Spinal cord (tissue), 10 donors: Measurements from ENCODE around the gene ZNF677. TPM values are rescaled to one million over a fixed set of nuclear protein-coding genes. Genes with fewer than 3 reads are reported as not detected.
"Not testable (repeated sequence)": the region's sequence is repeated elsewhere in the genome, so short reads cannot be mapped to it uniquely, and the experiment has no call there.

ENCODE experiments used
- DNase-seq, 6 donors: peaks; one replicate each; pipeline versions ENCODE4 v3.0.0 to v3.0.0-alpha.2; 2013 to 2015; ENCODE audit warnings: low spot score in 6 of 6, low read depth in 4 of 6
- H3K27ac ChIP-seq: one replicate; pipeline ENCODE4 v1.5.1; 2013; ENCODE audit warnings: low read depth, low read length, control low read depth
- H3K27me3 ChIP-seq: one replicate; pipeline ENCODE4 v1.6.1; 2013; ENCODE audit warnings: low read length; ENCODE audit not compliant: control insufficient read depth, insufficient read depth
- H3K36me3 ChIP-seq: one replicate; pipeline ENCODE4 v1.6.1; 2013; ENCODE audit warnings: low read length; ENCODE audit not compliant: control insufficient read depth, insufficient read depth
- H3K4me1 ChIP-seq: one replicate; pipeline ENCODE4 v1.6.1; 2013; ENCODE audit warnings: low read length; ENCODE audit not compliant: control insufficient read depth, insufficient read depth
- H3K4me3 ChIP-seq: one replicate; pipeline ENCODE4 v1.5.1; 2013; ENCODE audit warnings: low read depth, low read length, control low read depth
- H3K9me3 ChIP-seq: one replicate; pipeline ENCODE4 v1.6.1; 2013; ENCODE audit warnings: low read length; ENCODE audit not compliant: control insufficient read depth, insufficient read depth
- WGBS: methylation state at CpG from one replicate; pipeline ENCODE4 v1.1.5; 2013; ENCODE audit warnings: missing lambda C conversion rate; ENCODE audit not compliant: insufficient coverage; 5-methylcytosine and 5-hydroxymethylcytosine counted together
- long read RNA-seq, 4 donors: transcript quantifications; one replicate each; lab custom pipeline, GENCODE V29; 2026
- polyA plus RNA-seq, 2 donors: library from polyadenylated mRNA; unstranded; fragments of 120-200 nt; gene quantifications; one replicate each; pipeline ENCODE4 v1.2.1, GENCODE V29; 2013; ENCODE audit not compliant: insufficient read length in 2 of 2
- total RNA-seq, 2 donors: library from RNA; depleted of rRNA in 1 of 2; stranded (reverse); fragments of 120-200 nt in 1 of 2; fragments of >200 nt in 1 of 2; gene quantifications; one replicate each; pipeline versions ENCODE4 v1.2.3 to v1.2.4, GENCODE V29; 2013 to 2014
- donor health status: healthy.

Gene ZNF677
- 10 to 100 TPM; 43.0 to 47.9 TPM for total RNA-seq
- 10 to 100 TPM; 39.2 to 42.6 TPM for polyA plus RNA-seq
- long read RNA-seq, donor 1, transcript ZNF677-209 (1 exons, 3,207 nt) = major isoform, 9 of 15 reads
- long read RNA-seq, donor 1, partial matches to known transcripts = 0 of 15 reads
- long read RNA-seq, donor 1, other reads (novel, unspliced or antisense) = 0 of 15 reads
- long read RNA-seq, donor 2, transcript ZNF677-209 (1 exons, 3,207 nt) = major isoform, 6 of 11 reads
- long read RNA-seq, donor 2, partial matches to known transcripts = 0 of 11 reads
- long read RNA-seq, donor 2, other reads (novel, unspliced or antisense) = 0 of 11 reads
- long read RNA-seq, donor 3, transcript ZNF677-209 (1 exons, 3,207 nt) = major isoform, 5 of 11 reads
- long read RNA-seq, donor 3, partial matches to known transcripts = 0 of 11 reads
- long read RNA-seq, donor 3, other reads (novel, unspliced or antisense) = 0 of 11 reads
- long read RNA-seq, donor 4, transcript ZNF677-209 (1 exons, 3,207 nt) = major isoform, 18 of 25 reads
- long read RNA-seq, donor 4, transcript ZNF677-211 (4 exons, 719 nt) = minor isoform, 5 of 25 reads
- long read RNA-seq, donor 4, partial matches to known transcripts = 0 of 25 reads
- long read RNA-seq, donor 4, other reads (novel, unspliced or antisense) = 0 of 25 reads

GRCh38 chr19:53254411-53255341, at the start of gene ZNF677:
TSS of gene ZNF677 (minus strand) at chr19:53254873. CDS start at chr19:53251550, 3,323 bp downstream.
- no peaks in the 10 kb centered on the region for H3K9me3 ChIP-seq
- peak; percentile 69 to 97 (median 76) for DNase-seq
- peaks cover 7% of the 10 kb centered on the region for H3K4me1 ChIP-seq
- peak within 1 kb of the TSS; percentile 88 for H3K27ac ChIP-seq
- H3K27me3 ChIP-seq = no peaks in the 10 kb centered on the region
- WGBS = under 1% methylated on average over 68 of the region's 72 CpGs
- H3K36me3 ChIP-seq = peaks cover 10% of the 10 kb centered on the region
- peak within 1 kb of the TSS; percentile 78 for H3K4me3 ChIP-seq

GRCh38 chr19:53301341-53301740, 46.7 kb upstream of the ZNF677 start:
- H3K9me3 ChIP-seq, H3K4me3 ChIP-seq, H3K4me1 ChIP-seq, H3K36me3 ChIP-seq, H3K27me3 ChIP-seq, DNase-seq, H3K27ac ChIP-seq: not testable (repeated sequence)
- WGBS = no CpG with 5 or more reads among the region's 8 CpGs

- no peak for DNase-seq
- no peaks in the 10 kb centered on the region for H3K36me3 ChIP-seq
- no peak overlapping the region for H3K4me3 ChIP-seq
- no peaks in the 10 kb centered on the region for H3K27me3 ChIP-seq
- WGBS = 85% methylated on average over 2 of the region's 7 CpGs
- no peaks in the 10 kb centered on the region for H3K4me1 ChIP-seq
- no peak overlapping the region for H3K27ac ChIP-seq
- H3K9me3 ChIP-seq = peaks cover 2% of the 10 kb centered on the region
Measured at GRCh38 chr19:53294786-53295441, 40.2 kb upstream of the ZNF677 start.

- DNase-seq = no peak
- Histone ChIP-seq H3K27me3 (no peaks in the 10 kb centered on the region), H3K9me3 (peaks cover 2% of the 10 kb centered on the region), H3K4me1 (no peaks in the 10 kb centered on the region), H3K36me3 (no peaks in the 10 kb centered on the region), H3K27ac (no peak overlapping the region), H3K4me3 (no peak overlapping the region)
- 87% methylated on average over 47 of the region's 47 CpGs for WGBS
Measured at GRCh38 chr19:53290758-53291549, 36.3 kb upstream of the ZNF677 start.

- no peaks in the 10 kb centered on the region for H3K4me1 ChIP-seq
- no peaks in the 10 kb centered on the region for H3K9me3 ChIP-seq
- H3K27me3 ChIP-seq = no peaks in the 10 kb centered on the region
- H3K27ac ChIP-seq = no peak overlapping the region
- DNase-seq = no peak
- 20% methylated on average over 1 of the region's 4 CpGs for WGBS
- H3K36me3 ChIP-seq = no peaks in the 10 kb centered on the region
- no peak overlapping the region for H3K4me3 ChIP-seq
Measured at GRCh38 chr19:53285087-53285486, 30.4 kb upstream of the ZNF677 start.

- not testable (repeated sequence) for H3K36me3 ChIP-seq, H3K27me3 ChIP-seq, H3K4me3 ChIP-seq, H3K9me3 ChIP-seq, H3K27ac ChIP-seq, H3K4me1 ChIP-seq, DNase-seq
- WGBS = no CpG with 5 or more reads among the region's 8 CpGs
Measured at GRCh38 chr19:53281947-53282346, 27.3 kb upstream of the ZNF677 start.

GRCh38 chr19:53275480-53275879, 20.8 kb upstream of the ZNF677 start:
- Histone ChIP-seq H3K4me3 (no peak overlapping the region), H3K27ac (no peak overlapping the region), H3K9me3 (no peaks in the 10 kb centered on the region), H3K27me3 (no peaks in the 10 kb centered on the region), H3K4me1 (no peaks in the 10 kb centered on the region), H3K36me3 (no peaks in the 10 kb centered on the region)
- WGBS = no CpG with 5 or more reads among the region's 2 CpGs
- DNase-seq = no peak

GRCh38 chr19:53272044-53272443, 17.4 kb upstream of the ZNF677 start:
- Histone ChIP-seq H3K4me1 (no peaks in the 10 kb centered on the region), H3K4me3 (no peak overlapping the region), H3K9me3 (no peaks in the 10 kb centered on the region), H3K27me3 (no peaks in the 10 kb centered on the region), H3K27ac (no peak overlapping the region), H3K36me3 (no peaks in the 10 kb centered on the region)
- WGBS = 83% methylated on average over 7 of the region's 9 CpGs
- DNase-seq = no peak
